HG03280 (cell line): ENCODE measurements around the gene CLNK.
"Not testable (repeated sequence)": the region's sequence is repeated elsewhere in the genome, so short reads cannot be mapped to it uniquely, and the experiment has no call there.

ENCODE experiments used
- ATAC-seq: cut with Tn5 transposase; IDR thresholded peaks from one replicate; pipeline ENCODE4 v1.9.1; 2021; ENCODE audit warnings: mild to moderate bottlenecking, moderate library complexity; ENCODE audit not compliant: unreplicated experiment

The CLNK gene

DNA sequence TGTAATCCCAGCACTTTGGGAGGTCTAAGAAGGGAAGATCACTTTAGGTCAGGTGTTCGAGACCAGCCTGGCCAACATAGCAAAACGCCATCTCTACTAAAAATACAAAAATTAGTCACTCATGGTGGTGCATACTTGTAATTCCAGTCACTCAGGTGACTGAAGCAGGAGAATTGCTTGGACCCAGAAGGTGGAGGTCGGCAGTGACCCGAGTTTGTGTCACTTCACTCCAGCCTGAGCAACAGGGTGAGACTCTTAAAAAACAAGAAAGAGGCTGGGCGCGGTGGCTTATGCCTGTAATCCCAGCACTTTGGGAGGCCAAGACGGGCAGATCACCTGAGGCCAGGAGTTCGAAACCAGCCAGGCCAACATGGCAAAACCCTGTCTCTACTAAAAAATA is 69.6 kb downstream of the CLNK start:
- ATAC-seq, result not testable (repeated sequence)

GRCh38 chr4:10613926-10614478 is 70.6 kb downstream of the CLNK start:
- ATAC-seq, result no peak

DNA sequence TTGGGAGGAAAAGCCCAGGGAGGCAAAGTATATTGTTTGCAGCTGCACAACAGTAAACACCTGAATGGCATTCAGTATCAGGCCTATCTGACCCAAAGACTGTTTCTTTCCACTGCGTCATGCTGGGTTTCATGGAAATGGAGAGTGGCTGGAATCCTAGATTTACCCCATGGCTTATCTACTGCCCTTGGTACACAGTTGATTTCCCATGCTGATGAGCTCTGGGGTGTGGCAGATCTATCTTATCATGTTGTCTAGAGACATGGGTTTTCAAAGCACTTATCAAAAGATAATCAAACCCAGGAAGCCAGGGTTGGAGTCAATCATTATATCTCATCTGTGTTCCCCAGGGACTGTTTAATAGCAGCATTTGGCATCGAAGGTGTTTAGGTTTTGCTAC is 72.1 kb downstream of the CLNK start:
- ATAC-seq, result no peak

- no peak for ATAC-seq
Observed at GRCh38 chr4:10611673-10612072, 72.9 kb downstream of the CLNK start.

DNA sequence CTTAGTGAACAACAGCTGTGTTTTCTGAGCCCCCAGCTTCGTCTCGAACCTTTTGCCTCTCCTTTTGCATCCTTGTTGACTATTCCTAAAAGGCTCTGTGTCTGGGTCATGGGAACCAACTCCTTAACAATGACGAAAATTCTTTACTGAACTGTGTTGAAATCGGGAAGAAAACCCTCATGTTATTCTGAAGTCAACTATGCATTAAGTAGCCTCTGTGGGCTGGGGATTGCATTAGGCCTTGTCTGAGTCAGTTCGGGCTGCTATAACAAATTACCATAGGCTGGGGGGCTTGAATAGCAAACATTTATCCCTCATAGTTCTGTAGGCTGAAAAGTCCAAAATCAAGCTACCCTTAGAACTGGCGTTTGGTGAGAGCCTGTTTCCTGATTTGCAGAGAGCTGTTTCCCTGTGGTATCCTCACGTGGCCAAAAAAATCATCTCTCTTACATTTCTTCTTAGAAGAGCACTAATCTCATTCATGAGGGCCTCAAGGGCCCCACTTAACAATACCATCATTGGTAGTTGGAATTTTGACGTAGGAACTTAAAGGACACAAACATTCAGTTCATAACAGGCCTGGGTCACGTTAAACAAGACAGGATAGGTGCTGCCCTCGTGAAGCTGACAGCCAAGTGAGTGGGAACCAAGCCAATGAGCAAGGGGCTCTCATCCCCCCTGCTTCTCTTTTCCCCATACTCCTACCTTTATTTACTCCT is 75.9 kb downstream of the CLNK start:
- no peak for ATAC-seq

DNA sequence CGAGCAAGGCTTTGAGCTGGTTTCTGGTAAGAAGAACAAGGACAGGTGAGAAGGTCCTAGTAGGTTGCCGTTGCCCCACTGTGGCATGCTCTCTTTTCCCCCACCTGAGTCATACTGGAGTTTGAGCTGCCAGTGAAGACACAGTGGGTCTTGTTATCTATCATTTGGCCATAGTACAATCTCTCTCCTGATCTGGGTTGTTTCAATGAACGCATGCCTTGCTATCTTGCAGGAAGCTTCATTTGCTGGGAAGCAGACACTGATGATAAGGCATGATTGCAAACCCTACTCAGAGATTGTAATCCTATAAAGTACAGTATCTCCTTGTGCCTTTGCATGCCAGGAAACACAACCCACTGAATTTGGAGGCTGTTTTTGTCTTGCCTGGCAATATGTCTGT is 77.4 kb downstream of the CLNK start:
- ATAC-seq, result no peak

DNA sequence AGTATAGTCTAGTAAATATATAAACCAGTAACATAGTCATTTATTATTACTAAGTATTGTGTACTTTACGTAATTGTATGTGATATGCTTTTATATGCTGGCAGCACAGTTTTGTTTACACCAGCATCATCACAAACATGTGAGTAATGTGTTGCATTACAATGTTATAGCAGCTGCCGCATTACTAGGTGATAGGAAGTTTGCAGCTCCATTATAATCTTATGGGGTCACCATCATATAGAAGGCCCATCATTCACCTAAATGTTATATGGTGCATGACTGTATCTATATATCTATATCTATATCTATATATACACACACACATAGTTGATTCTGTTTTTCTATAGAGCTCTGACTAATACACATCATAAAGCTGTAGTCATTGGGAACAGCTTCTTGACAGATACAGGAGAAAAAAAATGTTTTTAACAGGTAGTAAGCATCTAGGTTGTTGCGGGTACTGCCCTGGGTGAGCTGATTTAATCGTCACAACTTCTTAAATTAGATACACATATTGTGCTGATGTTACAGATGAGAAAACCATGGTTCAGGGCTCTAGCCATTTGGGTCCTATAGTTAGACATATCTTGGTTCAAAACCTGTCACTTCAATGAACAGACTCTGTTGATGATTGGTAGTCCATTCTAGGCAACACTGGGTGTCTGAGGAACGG is 77.9 kb downstream of the CLNK start:
- no peak for ATAC-seq

DNA sequence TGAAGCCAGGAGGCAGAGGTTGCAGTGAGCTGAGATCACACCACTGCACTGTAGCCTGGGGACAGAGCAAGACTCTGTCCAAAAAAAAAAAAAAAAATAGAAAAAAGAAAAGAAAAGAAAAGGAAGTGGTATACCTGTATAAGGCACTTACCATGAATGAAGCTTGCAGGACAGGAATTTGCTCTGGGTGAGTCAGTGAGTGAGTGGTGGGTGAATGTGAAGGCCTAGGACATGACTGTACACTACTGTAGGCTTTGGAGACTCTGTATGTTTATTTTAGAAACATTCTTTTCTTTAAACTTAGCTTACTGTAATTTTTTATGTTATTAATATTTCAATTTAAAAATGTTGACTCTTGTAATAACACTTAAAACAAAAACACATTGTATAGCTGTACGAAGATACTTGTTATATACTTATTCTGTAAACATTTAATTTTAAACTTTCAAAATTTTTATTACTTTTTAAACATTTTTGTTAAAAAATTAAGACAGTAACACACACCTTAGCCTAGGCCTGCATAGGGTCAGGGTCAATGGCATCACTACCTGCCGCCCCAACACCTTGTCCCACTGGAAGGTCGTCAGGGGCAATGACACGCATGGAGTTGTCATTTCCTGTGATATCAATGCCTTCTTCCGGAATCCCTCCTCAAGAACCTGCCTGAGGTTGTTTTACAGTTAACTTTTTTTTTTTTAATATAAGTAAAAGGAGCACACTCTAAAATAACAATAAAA is 78.7 kb downstream of the CLNK start:
- ATAC-seq, result no peak

DNA sequence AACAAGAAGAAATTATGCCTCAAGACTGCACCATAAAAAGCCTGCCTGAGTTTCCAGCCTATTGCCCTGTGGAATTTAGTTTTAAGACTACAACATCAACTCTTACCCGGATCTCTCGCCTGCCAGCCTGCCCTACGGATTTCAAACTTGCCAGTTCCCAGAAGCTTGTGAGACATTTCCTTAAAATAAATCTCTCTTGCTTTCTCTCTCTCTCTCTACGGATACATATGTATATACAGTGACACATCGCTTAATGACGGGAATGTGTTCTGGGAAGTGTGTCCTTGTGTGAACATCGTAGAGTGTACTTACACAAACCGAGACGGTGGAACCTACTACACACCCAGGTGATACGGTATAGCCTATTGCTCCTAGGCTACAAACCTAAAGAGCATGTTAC is 79.5 kb downstream of the CLNK start:
- ATAC-seq, result no peak

GRCh38 chr4:10599574-10599973 is 85.0 kb downstream of the CLNK start:
- ATAC-seq, result no peak

DNA sequence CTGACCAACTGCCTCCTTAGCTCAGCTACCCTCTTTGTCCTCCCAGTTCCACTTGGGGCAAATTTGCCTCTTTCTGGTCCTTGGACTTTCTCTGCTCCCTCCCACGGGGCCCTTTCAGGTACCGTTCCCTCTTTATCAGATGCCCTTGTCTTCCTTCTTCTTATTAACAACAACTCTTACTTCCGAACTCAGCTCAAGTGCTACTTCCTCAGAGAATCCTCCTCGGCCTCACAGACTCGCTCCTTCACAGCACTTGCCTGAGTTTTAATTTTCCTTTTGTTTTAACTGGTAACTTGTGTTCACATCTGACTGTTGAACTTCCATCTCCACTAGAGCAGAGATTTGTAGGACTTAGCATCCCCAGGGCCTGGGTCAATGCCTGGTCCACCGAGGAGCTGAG is 85.7 kb downstream of the CLNK start:
- no peak for ATAC-seq

DNA sequence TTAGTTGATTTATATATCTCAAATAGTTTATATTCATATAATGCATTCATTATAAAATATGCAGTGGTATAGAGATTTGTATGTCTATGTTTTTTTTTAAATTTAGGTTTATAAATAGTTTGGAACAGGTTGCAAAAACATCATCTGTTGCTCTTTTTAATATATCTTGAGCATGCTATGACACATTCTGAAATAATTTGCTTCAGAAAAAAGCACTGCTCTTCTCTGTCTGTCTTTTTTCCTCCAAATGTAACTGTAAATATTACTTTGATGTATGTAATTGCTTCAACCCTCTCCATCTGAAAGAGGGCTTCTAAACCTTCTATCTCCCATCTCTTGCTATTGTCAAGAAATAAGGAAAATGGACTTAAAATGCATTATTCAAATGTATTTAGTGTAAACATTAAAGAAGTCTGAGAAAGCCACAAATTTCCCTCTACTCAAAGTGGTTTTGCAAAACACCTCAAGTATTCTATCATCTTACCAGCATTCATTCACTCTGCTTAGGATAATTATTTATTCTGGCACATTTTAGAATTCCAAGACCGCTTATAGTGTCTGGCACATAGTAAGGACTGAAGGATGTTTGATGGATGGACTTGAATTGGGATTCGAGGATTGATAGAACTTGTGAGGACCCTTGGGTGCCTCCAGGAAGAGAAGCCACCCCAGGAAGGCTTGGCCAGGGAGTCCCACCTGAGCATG is 87.8 kb downstream of the CLNK start:
- ATAC-seq, result no peak

DNA sequence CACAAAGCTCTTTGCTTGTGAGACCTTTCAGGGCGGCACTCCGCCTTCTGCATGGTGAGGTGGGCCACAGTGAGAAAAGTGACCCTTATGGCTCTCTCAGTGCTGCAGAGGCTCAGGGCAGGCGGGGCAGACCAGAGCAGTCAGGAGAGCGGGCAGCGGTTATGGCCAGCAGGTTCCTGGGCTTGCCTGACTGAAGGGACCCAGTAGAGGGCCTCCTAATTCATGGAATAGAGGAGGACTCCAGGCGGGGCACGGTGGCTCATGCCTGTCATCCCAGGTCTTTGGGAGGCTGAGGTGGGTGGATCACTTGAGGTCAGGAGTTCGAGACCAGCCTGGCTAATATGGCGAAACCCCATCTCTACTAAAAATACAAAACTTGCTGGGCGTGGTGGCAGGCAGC is 91.4 kb downstream of the CLNK start:
- ATAC-seq, result no peak

GRCh38 chr4:10590896-10591295 is 93.7 kb downstream of the CLNK start:
- no peak for ATAC-seq

DNA sequence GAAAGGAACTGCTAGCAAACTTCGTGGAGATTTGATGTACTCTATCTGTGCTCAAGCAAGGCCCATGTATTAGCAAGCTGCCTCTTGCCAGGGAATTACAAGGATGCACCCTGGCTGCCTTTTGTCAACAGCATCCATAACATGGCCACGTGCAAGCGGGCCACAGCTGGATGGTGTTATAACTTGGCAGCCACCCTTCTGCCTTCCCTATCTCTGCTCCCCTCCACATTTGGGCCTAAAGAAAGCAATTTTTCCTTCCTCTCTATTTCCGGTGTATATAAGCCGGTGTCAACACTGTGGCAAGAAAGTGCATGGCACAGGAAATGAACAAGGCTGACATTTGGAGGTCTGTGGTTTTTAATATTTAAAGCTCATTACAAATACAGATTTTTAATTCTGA is 94.8 kb downstream of the CLNK start:
- no peak for ATAC-seq

GRCh38 chr4:10589321-10589720 is 95.2 kb downstream of the CLNK start:
- no peak for ATAC-seq

- ATAC-seq, result no peak
Observed at GRCh38 chr4:10587697-10588096, 96.9 kb downstream of the CLNK start.

- no peak for ATAC-seq
Observed at GRCh38 chr4:10587296-10587695, 97.3 kb downstream of the CLNK start.

- ATAC-seq, result no peak
Observed at GRCh38 chr4:10584042-10584441, 100.5 kb downstream of the CLNK start.

DNA sequence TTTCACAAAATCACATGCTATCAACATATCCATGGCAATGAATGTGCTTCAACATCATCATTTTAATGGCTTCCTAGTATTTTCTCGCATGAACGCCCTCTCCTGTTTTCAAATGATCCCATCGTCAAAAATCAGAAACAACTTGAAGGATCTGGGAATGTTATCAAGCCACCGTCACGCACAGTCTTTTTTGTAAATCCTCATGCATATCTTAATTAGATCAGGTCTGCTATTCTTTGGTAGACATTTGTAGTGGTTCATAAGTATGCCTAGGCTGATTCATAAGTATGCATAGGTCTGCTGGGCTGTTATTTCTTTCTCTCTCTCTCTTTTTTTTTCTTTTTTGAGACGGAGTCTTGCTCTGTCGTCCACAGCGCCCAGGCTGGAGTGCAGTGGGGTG is 101.6 kb downstream of the CLNK start:
- no peak for ATAC-seq

DNA sequence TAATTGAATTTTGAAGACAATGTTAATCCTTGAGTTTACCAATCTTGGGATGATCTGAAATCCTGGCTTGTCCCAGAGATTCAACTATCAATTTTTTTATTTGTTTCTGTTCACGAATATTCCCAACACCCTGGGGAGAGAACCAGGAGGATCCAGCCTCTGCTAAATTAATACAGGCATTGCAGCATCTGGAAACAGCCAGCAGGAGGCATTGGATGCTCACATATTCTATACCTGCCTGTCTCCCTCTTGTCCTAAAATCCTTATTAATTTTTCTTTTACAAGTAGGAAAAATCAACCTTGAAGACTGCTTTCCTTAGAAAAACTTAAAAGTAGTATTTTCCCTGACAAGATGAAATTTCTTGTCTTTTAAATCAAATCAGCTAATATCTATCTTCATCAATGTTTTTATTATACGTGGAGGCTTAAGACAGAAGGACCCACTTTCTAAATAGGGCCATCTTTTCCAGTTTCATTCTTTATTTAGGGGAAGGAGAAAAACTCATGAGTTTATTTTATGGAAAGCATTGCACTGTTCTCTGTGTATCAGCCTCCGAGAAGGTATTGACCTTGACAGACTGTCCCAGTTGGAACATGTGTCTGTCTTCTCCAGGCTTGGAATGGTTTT is 102.4 kb downstream of the CLNK start:
- no peak for ATAC-seq
